NCI-H2029 (cell line): ENCODE results near the gene CLASP1.
"Not testable (repeated sequence)": the region's sequence is repeated elsewhere in the genome, so short reads cannot be mapped to it uniquely, and the experiment has no call there.

ENCODE experiments used
- DNase-seq: peaks from one replicate; lab custom pipeline; 2025; lab: John Stamatoyannopoulos, UW

CLASP1 gene

GRCh38 chr2:121473512-121473911 lies 175.8 kb downstream of the CLASP1 start:
- DNase-seq, result no peak

GRCh38 chr2:121472470-121472993 lies 176.7 kb downstream of the CLASP1 start:
- DNase-seq, result no peak

- no peak for DNase-seq
These were observed 177.5 kb downstream of the CLASP1 start for GRCh38 chr2:121471532-121472469.

- no peak for DNase-seq
These were observed 178.3 kb downstream of the CLASP1 start for GRCh38 chr2:121470917-121471316.

DNA sequence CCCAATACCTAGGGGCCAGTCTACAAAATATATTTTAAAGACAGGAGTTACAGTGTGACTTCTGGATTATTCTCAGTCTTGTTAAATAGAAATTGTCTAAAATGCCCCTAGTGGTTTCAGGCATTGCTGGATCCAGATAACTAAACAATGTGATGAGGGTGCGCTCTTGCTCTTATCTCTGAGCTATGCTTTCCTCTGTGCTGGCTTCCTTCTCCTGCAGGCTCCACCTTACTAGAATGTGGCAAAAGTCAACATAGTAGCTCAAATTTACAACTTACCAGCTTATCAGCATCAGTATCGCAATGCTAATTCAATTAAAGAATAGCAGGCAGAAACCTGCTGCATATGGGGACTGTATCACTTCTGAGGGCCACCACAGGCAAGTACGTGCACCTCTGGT lies 179.9 kb downstream of the CLASP1 start:
- no peak for DNase-seq

DNA sequence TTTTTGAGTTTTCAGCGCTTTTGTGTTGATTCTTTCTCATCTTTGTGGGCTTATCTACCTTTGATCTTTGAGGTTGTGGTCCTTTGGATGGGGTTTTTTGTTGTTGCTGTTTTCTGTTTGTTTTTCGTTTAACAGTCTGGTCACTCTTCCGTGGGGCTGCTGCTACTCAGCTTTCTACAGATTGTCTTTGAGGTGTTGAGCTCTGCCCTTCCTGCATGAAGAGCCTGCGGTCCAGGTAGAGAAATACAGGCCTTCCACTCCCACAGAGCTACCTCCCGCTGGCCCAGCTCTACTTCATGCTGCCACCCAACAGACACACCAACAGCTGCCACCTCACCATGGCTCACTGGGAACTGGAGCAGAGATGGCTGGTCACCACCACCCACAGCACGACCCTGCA lies 180.3 kb downstream of the CLASP1 start:
- no peak for DNase-seq

DNA sequence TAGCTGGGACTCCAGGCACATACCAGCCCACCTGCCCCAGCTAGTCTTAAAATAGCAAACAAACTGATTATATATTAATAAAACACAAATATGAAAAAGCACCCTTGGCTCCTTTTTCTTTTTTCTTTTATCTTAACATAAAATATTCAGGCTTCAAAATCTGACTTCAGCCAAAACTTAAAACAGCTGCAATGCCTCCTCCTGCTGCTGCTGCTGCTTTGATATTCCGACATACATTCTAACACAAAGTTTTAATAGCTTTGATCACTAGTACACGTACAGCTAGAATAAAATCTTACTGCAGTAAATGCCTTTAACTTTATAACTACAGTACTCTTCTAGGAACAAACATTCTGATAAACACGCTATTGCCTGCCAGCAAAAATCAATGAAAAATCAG lies 190.0 kb downstream of the CLASP1 start:
- DNase-seq, result no peak

DNA sequence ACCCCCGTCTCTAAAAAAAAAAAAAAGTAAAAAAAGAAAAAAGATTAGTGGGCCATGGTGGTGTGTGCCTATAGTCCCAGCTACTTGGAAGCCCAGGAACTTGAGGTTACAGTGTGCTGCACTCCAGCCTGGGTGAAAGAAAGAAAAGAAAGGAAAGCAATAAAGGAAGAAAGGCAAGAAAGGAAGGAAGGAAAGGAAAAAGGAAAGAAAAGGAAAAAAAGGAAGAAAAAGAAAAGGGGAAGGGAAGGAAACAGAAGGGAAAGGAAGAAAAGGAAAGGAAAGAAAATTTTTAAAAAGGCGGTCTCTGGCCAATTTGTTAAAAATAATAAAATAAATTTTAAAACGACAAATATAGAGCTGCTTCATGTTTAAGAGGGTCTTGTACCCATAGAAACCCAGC lies 192.9 kb downstream of the CLASP1 start:
- no peak for DNase-seq

- DNase-seq, result no peak
These were observed 193.8 kb downstream of the CLASP1 start for GRCh38 chr2:121455446-121455845.

DNA sequence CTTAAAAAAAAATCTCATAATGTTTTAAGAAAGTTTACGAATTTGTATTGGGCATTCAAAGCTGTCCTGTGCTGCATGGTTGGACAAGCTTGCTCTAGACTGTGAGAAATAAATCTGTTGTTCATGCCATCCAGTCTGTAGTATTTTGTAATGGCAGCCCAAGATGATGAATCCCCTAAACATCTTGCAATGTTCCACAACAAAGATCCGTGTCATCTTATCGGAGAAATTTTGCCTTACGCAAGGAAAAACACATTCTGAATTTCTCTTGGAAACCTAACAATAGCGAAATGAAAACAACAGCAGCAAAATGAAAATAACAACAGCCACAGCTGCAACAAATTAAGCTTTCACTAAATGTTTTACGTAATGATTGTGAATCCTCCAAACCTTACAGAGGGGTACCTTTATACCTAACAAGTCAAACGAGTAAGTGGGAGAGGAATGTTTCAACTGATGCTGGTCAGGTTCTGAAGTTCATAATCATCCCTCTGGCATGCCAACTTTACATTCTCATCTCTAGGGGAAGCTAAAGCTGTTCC lies 194.6 kb downstream of the CLASP1 start:
- DNase-seq, result no peak

- DNase-seq, result no peak
These were observed 197.9 kb downstream of the CLASP1 start for GRCh38 chr2:121451398-121451797.

DNA sequence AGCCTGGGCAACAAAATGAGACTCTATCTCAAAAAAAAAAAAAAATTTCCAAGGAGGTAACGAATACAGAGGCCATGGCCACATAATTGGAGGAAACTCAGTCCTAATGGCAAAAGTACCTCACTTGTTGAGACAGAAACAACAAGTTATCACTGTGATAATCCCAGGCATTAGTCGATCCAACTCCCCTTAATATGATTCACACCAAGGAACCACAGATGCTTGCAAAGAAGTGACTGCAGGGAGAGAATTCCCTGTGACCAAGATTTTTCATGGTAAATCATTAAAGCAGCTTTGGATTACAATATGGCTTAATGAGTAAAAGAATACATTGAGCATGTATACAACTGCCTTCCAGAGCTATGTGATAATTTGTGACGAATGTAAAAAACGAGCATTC lies 199.0 kb downstream of the CLASP1 start:
- DNase-seq, result no peak

- no peak for DNase-seq
These were observed 202.5 kb downstream of the CLASP1 start for GRCh38 chr2:121446647-121447241.

DNA sequence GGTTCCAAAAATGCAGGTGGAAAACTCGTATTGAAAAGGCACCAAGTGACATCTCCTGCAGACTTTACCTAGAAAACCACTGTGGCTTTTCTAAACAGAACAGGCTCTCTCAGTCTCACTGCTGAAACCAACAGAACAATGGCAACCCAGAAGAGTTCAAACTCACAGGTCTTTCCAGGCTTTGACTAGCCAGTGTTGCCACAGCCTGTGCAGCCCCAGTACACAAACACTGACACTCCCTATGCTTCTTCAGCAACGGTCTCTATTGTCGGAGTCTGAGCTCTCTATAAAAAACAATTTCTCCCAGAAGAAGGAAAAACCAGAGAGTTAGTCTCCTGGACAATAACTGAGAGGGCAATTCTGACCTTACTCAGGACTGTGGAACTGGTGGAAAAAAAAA lies 206.4 kb downstream of the CLASP1 start:
- DNase-seq, result no peak

DNA sequence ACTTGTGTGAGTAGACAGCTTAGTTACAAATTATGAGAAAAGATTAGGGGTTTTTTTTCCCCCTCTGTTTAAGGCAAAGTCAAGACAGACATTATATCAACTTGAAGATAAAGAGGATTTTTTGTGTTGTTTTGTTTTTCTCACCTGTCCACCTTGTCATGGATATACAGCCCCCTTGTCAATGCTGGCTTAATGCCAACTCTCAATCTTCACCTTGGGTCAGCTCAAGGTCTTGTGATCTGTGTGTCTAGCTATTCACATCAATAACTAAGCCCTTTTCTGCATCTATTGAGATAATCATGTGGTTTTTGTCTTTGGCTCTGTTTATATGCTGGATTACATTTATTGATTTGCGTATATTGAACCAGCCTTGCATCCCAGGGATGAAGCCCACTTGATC lies 211.0 kb downstream of the CLASP1 start:
- not testable (repeated sequence) for DNase-seq

- no peak for DNase-seq
These were observed 212.3 kb downstream of the CLASP1 start for GRCh38 chr2:121436918-121437317.

- no peak for DNase-seq
These were observed 213.5 kb downstream of the CLASP1 start for GRCh38 chr2:121435790-121436189.

DNA sequence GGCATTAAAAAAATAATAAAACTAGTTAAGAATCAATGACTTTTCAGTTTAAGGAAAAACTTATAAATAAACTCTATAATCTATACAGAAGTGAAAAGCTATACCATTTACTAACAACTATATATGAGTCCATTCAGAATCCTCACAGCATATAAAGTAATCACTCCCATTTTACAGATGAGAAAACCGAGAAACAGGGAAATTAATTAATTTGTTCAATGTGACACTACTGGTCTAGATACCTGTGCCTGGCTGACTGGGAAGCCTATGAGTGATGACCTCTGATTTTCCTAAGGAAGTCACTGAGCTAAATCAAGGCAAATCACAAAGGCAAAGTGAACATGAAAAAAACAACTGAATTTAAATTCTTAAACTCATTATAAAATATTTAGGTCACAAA lies 218.0 kb downstream of the CLASP1 start:
- DNase-seq, result no peak

DNA sequence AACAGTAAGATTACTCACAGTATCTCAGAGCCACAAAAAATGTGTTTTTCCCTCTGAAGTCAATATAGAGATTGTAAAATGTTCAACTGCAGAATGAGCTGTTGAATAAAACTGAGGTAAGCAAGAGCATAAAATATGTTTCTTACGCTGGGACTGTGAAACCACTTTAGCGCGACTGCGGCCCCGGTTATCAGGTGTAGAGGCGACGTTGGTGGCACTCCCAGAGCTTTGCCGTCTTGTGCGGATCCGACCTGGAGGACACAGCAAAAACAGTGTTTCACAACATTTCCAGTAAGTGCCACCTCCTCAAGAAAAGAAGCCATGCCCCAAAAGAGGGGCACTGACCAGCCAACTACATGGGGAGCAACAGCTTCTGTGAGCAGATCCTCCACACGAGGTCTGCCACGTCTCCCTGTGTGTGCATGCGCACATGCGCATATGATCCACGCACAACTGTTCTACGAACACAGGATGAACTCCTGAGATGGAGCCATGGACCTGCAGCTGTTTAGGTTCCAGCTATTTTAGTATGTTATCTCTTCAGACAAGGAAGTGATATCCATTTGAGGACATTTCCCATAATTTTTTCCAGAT lies 219.2 kb downstream of the CLASP1 start:
- no peak for DNase-seq

GRCh38 chr2:121429119-121429903 lies 220.0 kb downstream of the CLASP1 start:
- no peak for DNase-seq

DNA sequence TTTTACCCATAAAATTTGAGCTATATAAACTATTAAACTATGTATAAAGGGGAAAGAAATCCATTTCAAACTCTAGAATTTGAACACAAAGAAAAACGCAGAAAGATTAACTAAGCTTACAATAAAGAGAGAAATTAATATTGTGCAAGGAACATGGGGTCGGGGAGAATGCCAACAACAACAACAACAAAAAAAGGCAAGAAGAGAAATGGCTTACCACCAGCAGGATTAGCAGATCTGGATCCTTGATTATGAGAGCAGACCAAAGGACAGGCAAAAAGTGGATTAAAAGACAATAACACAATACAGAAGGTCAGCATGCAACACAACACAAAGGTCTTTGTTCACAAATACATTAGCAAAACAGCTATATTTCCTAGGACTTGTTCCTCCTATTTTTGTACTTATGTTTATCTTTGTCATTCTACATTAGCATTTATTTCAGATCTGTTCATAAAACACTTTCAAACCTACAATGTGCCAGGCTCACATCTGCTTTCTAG lies 222.0 kb downstream of the CLASP1 start:
- DNase-seq, result no peak

DNA sequence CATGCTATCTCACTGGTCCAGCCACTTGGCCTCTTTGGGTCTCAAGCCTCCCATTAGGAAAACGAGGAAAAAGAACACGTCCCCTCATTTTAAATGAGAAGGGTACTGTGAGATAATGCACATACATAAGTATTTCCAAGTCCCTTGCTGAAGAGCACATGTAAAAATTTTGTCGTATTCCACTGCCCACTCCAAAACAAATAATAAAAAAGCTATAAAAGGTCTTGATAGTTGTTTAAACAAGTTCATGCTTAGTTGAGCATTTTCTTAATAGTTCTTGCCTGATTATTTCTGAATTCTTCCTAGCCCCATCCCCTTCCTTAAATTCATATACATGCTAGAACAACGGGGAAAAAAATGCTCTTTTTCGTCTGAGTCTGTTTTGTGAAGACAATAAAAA lies 228.8 kb downstream of the CLASP1 start:
- no peak for DNase-seq
